ENCODE results near the gene ANKH. TPM values are rescaled to one million over a fixed set of nuclear protein-coding genes. Genes with fewer than 3 reads are reported as not detected.
A peak's percentile ranks its signal among the peaks of the same experiment; 100 is the strongest.

The ANKH gene
- total RNA-seq, 1 experiment from 2014 or later, result 8.0 TPM

- no peak for DNase-seq (ENCODE audit: low spot score)
These were observed 133.5 kb downstream of the ANKH start for GRCh38 chr5:14738050-14738449.

- DNase-seq (ENCODE audit: low spot score), result no peak
These were observed 134.3 kb downstream of the ANKH start for GRCh38 chr5:14737291-14737690.

DNA sequence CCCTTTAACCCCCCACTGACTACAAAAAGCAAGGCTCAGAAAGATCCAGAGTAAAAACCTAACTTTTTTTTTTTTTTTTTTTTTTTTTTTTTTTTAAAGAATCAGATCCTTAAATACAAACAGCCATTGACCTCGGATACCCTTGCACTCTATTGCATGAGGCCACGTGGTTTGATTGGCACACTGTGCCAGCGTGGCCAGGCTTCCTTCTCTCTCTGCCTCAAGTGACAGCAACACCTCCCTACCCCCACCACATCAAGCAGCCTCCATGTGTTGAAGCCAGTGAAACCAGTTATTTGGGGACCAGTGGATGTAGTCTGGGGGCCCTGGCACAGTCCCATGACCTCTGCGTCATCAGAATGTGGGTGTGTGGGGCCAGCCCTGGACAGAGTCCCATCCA lies 135.6 kb downstream of the ANKH start:
- no peak for DNase-seq (ENCODE audit: low spot score)

DNA sequence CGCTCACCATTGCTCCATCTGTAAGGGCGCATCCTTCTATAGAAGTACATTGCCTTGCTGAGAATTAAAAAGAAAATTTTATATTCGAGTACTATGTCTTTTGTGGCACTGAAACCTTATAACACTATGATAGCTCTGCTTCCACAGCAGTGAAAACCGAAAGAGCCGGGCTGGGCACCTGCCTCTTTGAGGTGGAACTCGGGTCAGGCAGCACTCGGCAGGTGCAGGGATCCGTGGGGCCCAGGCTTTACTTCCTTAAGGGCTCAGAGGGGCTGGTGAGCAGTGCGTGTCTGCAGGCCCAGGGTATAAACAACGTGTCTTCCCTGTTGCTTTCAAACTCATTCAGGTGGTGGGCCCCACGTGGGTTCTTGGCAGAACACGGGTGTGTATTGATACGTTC lies 137.2 kb downstream of the ANKH start:
- DNase-seq (ENCODE audit: low spot score), result no peak

DNA sequence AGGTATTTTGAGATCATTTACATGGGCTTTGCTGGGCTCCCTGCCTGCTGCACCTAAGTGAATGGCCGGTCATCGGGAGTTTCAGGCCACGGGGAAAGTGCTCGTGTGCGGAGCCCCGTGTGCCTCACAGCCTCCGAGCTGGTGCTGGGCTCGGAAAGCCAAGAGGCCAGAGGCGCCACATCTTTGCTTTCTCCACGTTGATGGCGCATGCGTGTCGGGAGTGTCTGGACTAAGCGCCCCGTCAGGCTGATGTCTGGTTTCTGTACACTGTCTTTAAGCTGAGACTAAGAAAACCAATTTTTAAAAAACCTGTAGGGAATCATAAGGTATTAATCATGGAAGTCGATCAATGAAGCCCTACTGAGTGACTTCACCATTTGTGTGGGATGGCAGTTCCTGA lies 137.9 kb downstream of the ANKH start:
- no peak for DNase-seq (ENCODE audit: low spot score)

- no peak for DNase-seq (ENCODE audit: low spot score)
These were observed 138.6 kb downstream of the ANKH start for GRCh38 chr5:14732991-14733390.

GRCh38 chr5:14730881-14731280 lies 140.7 kb downstream of the ANKH start:
- DNase-seq (ENCODE audit: low spot score), result no peak

- DNase-seq (ENCODE audit: low spot score), result no peak
These were observed 141.1 kb downstream of the ANKH start for GRCh38 chr5:14730466-14730865.

DNA sequence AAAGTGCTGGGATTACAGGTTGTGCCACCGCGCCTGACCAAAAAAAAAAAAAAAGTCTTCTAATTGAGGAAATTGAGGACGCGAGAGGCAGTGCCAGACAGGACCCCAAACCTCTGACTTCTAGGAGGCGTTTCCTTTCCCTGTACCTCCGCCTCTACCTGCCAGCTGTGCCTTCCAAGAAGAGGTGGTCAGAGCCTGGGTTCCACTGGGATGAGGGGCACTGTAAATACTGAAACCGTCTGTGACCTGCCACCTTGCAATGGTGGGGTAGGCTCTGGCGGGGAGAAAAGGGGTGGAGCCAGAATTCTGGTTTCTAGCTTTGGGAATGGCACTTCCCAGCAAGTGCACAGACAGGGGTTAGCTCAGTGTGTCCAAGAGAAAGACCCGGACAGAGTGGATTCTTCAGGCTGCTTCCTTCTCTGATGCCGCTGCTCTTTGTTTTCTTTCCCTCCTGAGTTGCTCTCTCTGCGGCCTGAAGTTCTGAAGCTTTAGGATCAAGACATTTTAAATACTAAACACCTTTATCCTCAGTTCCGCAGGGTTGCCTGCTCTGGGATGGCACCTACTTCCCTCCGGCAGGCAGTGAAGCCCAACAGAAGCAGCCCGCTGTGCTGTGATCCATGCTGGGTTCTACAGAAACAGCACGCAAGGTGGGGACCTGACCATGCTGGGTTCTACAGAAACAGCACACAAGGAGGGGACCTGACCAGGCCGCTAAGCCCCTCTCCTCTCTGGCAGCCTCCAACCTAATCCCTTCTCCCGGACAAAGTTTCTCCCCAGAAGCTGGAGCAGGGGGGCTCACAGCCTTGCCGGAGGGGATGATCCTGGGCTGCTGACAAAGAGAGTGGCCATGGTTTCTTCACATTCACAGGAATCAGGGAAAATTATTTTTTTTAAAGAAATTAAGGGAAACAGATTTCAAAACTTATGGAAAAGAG lies 141.9 kb downstream of the ANKH start:
- no peak for DNase-seq (ENCODE audit: low spot score)

DNA sequence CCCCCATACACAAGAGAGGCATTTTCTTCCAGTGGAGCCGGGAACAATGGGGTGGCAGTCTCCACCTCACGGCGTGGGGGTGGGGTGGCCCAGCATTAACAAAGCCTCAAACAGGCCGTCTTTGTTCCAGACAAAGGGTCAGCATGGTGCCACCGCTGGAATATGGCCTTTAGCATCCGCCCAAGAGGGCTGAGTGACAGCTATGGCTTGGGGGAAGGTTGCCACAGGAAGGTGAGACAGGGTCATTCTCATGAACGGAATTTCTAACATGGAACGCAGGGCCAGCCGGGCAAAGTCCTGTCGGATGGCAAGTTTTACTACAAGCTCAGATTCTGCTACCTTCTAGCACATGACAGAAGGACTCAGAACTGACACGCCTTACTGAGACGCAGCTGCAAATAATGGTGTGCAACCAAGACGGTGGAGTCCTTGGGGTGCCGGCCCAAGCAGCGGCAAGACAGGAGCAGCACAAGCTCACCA lies 143.1 kb downstream of the ANKH start:
- DNase-seq (ENCODE audit: low spot score), result no peak

- no peak for DNase-seq (ENCODE audit: low spot score)
These were observed 143.6 kb downstream of the ANKH start for GRCh38 chr5:14727928-14728458.

DNA sequence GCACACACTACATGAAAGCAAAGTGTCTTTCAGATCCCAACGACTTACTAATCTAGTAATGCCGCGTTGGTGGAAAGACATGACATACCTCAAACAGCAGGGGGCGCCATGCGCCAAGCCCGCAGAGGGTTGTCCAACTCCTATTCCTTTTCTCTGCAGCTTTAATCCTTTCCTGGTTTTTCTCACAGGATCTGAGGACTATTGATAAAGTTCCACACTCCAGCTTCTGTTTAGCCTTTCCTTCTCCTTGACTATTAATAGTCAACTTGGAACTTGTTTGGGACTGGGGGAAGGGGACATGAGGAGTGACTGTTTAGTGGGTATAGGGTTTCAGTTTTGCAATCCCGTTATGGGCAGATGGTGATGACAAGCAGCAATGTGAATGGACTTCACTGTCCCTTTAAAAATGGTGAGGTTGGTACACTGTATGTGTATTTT lies 144.1 kb downstream of the ANKH start:
- peak; percentile 80 for DNase-seq (ENCODE audit: low spot score)

DNA sequence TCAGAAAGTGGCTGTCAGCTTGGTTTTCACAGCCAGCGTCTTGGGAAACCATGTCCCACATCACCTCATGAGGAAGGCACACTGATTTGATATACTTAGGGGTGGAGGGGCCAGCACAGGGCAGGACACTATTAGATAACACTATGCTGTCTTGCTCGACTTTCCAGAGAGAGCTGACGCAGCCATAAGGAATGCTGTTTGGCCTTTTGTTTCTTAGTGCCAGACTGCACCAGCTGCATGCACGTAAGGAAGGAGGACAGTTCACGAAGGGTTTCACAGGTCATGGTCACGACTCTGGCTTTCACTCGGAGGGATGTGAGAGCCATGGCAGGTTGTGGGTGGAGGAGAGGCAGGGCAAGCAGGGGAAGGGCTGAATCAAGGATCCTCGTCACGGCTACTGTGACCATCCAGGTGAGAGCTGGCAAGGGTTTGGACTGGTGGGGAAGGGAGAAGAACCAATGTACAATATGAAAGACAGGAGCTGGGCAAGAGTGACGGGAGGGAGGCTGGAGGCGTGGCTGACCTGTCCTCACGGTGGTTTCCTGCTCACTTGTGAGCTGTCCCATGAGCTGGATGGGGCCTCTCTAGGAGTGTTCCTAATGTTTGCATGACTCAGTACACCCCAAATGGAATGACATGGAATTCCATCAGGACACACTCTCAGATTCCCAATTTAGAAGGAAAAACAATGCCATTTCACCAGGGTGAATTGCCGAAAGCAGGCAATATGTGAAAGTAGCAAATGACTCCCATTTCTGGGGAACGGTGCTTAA lies 145.3 kb downstream of the ANKH start:
- peak; percentile 18 for DNase-seq (ENCODE audit: low spot score)

DNA sequence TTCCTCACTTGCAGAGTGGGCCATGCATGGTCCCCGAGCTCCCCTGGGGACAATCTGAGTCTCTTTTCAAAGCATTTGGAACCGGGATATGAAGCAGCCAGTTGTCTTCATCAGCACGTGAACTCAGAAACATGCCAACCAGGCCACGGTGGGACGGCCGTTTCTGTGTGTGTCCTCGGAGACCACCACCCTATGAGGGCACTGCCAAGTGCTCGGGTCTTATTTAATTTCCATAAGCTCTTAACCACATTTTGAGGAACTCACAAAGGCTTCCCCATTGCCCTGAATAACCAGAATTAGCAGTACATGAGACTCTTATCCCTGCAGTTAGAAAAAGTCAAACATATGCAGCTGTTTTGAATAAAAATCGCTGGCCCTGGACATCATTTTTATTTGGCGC lies 146.9 kb downstream of the ANKH start:
- DNase-seq (ENCODE audit: low spot score), result no peak

- no peak for DNase-seq (ENCODE audit: low spot score)
These were observed 147.9 kb downstream of the ANKH start for GRCh38 chr5:14723701-14724132.

- DNase-seq (ENCODE audit: low spot score), result no peak
These were observed 148.7 kb downstream of the ANKH start for GRCh38 chr5:14722923-14723322.

DNA sequence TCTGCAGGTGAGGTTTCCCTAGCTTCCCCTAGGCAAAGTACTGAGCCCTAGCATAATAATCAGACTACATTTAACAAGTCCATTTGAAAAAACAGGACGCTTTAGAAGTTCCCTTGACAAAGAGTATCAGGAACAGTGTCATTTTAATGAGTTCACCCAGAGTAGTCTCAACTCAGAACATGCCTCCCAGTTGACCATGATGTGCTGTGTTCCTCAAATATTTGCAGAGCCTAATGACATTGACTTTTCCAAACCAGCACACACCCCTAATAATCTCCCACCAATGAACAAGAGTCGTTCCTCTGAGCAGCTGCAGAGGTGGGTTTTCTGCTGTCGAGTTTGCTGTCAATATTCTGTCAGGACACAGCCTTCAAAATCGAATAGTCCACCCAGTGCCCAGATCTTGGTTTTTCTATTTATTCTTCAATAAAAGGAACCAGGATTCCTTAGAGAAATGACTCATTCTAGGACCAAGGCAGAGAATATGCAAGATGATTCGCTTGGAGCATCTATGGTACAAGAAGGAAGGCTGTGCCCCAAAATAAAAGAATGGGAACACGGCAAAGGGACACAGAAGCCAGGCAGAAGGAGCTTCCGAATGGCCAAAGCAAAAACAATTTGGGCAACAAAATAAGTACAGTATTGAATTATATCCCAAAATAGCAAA lies 149.5 kb downstream of the ANKH start:
- DNase-seq (ENCODE audit: low spot score), result no peak

GRCh38 chr5:14720236-14720923 lies 151.2 kb downstream of the ANKH start:
- DNase-seq (ENCODE audit: low spot score), result no peak

- no peak for DNase-seq (ENCODE audit: low spot score)
These were observed 152.8 kb downstream of the ANKH start for GRCh38 chr5:14718778-14719177.

DNA sequence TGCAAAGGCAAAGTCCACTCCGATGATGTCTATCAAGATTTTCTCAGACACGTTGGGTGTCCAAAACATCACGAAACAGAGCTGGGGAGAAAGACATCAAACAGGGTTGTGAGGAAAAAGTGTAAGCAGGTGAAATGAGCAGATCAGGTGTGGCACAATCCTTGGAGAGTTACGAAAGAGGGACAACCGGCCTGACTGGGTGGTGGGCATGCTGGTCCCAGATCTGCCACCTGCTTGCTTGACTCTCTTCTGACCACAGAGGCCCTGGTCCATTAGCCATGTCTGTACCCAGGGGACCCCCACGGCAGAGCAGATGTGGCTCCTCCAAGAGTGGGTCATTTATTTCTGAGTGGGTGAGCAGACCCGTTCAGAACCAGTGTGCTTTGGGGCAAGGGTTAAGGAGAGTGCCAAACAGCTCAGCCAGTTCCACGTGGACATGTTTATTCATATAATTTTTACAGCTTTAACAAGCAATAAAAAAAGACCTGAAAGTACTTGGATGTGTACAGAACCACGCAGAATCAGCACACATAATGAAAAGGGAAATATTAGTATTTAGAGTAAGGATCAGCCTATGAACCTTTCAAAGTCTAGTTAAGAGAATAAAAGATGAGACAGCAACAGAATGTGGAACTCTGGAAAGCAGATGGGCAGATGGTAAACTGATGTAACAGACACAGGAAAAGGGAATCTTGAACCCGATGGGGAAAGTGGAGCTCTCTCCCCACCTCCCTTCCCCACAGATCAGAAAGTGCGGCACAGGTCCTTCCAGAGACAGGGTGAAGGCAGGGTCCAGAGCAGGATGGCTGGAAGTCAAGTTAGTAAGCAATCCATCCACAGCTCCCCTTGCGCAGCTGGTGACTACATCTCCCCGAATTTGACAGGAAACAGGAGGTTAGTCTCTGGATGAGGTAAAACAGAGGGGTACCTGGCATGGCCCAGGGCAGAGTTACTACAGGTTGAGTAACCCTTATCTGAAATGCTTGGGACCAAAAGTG lies 154.5 kb downstream of the ANKH start:
- DNase-seq (ENCODE audit: low spot score), result no peak
